Nephron progenitor cell (in vitro differentiated cells): ENCODE results near the gene SEZ6L.

Source experiments
- DNase-seq: peaks from one replicate; pipeline ENCODE4 v3.0.0; 2021
- H3K27ac Mint-ChIP-seq: 2 replicates; pipeline ENCODE4 v1.8.0; 2021; ENCODE audit warnings: mild to moderate bottlenecking, moderate library complexity, mixed read lengths
- H3K27me3 Mint-ChIP-seq: 2 replicates; pipeline ENCODE4 v1.8.0; 2021; ENCODE audit warnings: mild to moderate bottlenecking, low read depth, mixed read lengths; ENCODE audit not compliant: poor library complexity
- H3K36me3 Mint-ChIP-seq: 2 replicates; pipeline ENCODE4 v1.8.0; 2021; ENCODE audit warnings: low read depth, mixed read lengths
- H3K4me1 Mint-ChIP-seq: 2 replicates; pipeline ENCODE4 v1.8.0; 2021; ENCODE audit warnings: mixed read lengths
- H3K4me3 Mint-ChIP-seq: 2 replicates; pipeline ENCODE4 v1.8.0; 2021; ENCODE audit warnings: mild to moderate bottlenecking, moderate library complexity, mixed read lengths
- H3K9me3 Mint-ChIP-seq: 2 replicates; pipeline ENCODE4 v1.8.0; 2021; ENCODE audit warnings: mild to moderate bottlenecking, moderate library complexity, mixed read lengths
- TF ChIP-seq, protein P1 (sequence below): fragments of 200-600 bp; sonication (generic); IDR thresholded peaks from 2 replicates; pipeline ENCODE4 v1.5.0; 2021; ENCODE audit warnings: antibody characterized with exemption

SEZ6L gene

DNA sequence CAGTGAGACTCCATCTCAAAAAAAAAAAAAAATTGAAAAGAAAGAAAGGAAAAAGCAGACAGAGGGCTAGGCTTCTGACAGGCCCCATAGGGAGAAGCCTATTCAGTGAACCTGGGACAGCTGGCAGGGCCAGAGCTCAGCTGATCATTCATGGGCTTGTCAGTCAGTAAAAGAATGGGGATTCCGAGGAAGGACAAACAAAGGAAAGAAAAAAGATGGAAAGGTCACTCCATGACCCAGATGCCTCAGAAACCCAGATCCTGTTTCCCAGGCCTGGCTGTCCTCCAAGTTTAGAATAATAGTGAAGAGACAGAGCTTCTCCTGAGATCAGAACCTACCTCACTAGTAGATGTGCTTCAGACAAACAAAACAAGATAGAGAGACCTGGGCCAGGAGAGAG, 225.5 kb downstream of the SEZ6L start:
- TF ChIP-seq, protein P1, sequence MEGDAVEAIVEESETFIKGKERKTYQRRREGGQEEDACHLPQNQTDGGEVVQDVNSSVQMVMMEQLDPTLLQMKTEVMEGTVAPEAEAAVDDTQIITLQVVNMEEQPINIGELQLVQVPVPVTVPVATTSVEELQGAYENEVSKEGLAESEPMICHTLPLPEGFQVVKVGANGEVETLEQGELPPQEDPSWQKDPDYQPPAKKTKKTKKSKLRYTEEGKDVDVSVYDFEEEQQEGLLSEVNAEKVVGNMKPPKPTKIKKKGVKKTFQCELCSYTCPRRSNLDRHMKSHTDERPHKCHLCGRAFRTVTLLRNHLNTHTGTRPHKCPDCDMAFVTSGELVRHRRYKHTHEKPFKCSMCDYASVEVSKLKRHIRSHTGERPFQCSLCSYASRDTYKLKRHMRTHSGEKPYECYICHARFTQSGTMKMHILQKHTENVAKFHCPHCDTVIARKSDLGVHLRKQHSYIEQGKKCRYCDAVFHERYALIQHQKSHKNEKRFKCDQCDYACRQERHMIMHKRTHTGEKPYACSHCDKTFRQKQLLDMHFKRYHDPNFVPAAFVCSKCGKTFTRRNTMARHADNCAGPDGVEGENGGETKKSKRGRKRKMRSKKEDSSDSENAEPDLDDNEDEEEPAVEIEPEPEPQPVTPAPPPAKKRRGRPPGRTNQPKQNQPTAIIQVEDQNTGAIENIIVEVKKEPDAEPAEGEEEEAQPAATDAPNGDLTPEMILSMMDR = no peak
- DNase-seq = no peak
- Mint-ChIP-seq H3K4me1 (peaks cover 26% of the 10 kb centered on the region), H3K27ac (peak overlapping the region; percentile 26), H3K27me3 (peaks cover 26% of the 10 kb centered on the region), H3K9me3 (no peaks in the 10 kb centered on the region), H3K36me3 (no peaks in the 10 kb centered on the region), H3K4me3 (no peak overlapping the region)

GRCh38 chr22:26395926-26396325, 226.7 kb downstream of the SEZ6L start:
- Mint-ChIP-seq H3K36me3 (no peaks in the 10 kb centered on the region), H3K4me3 (no peak overlapping the region), H3K9me3 (no peaks in the 10 kb centered on the region), H3K27ac (no peak overlapping the region), H3K27me3 (peaks cover 26% of the 10 kb centered on the region), H3K4me1 (peaks cover 20% of the 10 kb centered on the region)
- TF ChIP-seq, protein P1 = no peak
- DNase-seq = no peak

DNA sequence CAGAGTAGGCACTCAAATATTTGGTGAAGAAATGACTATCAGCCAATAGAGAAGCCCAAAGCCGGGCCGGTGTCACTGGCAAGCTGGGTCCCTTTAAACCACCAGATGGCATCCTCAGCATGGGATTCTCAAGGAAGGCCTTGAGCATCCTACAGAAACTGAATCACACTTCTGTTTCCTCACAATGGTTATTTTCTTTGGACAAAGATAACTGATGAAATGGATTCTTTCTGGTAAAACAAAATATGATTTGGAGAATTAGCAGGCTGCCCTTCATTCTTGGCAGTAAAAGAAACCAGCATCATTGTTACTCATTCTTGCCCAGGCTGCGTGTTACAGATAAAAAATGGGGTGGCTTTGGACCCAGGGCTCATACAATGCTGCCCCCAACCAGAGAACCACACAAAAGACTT, 229.5 kb downstream of the SEZ6L start:
- H3K4me3 Mint-ChIP-seq = no peak overlapping the region
- DNase-seq = peak; percentile 40
- no peaks in the 10 kb centered on the region for H3K9me3 Mint-ChIP-seq
- no peaks in the 10 kb centered on the region for H3K36me3 Mint-ChIP-seq
- no peak overlapping the region for H3K27ac Mint-ChIP-seq
- peaks cover 12% of the 10 kb centered on the region for H3K4me1 Mint-ChIP-seq
- peaks cover 28% of the 10 kb centered on the region for H3K27me3 Mint-ChIP-seq
- TF ChIP-seq, protein P1 = peak; percentile 53

DNA sequence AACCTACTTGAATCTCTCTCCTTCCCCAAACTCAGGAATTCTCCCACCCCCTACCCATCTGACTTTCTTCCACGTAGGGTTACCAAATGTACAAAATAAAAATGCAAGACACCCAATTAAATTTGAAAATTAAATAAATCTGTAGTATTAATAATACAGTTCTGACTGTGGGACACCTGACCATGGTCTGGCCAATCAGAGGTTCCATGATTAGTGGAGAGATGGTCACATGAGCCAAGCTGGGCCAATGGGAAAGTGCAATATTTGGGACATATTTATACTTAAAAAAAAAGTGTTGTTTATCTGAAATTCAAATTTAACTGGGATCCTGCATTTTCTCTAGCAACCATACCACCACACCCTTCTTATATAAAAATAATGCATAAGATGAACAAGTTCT, 230.0 kb downstream of the SEZ6L start:
- no peak for DNase-seq
- H3K4me3 Mint-ChIP-seq = no peak overlapping the region
- H3K4me1 Mint-ChIP-seq = peaks cover 12% of the 10 kb centered on the region
- H3K36me3 Mint-ChIP-seq = no peaks in the 10 kb centered on the region
- H3K9me3 Mint-ChIP-seq = no peaks in the 10 kb centered on the region
- no peak overlapping the region for H3K27ac Mint-ChIP-seq
- H3K27me3 Mint-ChIP-seq = peaks cover 28% of the 10 kb centered on the region
- TF ChIP-seq, protein P1 = no peak

DNA sequence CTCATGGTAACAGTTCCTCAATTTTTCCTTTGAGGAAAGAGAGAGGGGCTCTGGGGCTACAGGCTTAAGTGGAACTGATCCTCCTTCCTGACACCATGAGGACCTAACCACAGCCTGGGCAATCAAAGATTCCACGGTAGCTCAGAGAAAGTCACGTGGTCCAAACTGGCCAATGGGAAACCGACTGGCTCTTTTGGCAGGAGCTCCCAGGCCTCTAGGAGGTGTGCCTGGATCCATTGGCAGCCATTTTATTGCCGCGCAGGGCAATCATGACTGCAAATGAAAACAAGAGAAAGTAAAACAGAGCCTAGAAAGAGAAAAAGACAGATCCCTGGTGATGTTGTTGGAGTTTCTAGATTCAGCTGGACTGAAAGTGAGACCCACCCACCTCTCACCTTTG, 232.5 kb downstream of the SEZ6L start:
- no peaks in the 10 kb centered on the region for H3K9me3 Mint-ChIP-seq
- peaks cover 10% of the 10 kb centered on the region for H3K4me1 Mint-ChIP-seq
- no peak overlapping the region for H3K27ac Mint-ChIP-seq
- peaks cover 18% of the 10 kb centered on the region for H3K27me3 Mint-ChIP-seq
- TF ChIP-seq, protein P1 = no peak
- DNase-seq = no peak
- H3K36me3 Mint-ChIP-seq = no peaks in the 10 kb centered on the region
- no peak overlapping the region for H3K4me3 Mint-ChIP-seq

- no peaks in the 10 kb centered on the region for H3K9me3 Mint-ChIP-seq
- no peak overlapping the region for H3K27ac Mint-ChIP-seq
- H3K4me1 Mint-ChIP-seq = peaks cover 10% of the 10 kb centered on the region
- TF ChIP-seq, protein P1 = no peak
- peaks cover 24% of the 10 kb centered on the region for H3K27me3 Mint-ChIP-seq
- no peak overlapping the region for H3K4me3 Mint-ChIP-seq
- no peak for DNase-seq
- no peaks in the 10 kb centered on the region for H3K36me3 Mint-ChIP-seq
Observed at GRCh38 chr22:26404851-26405421, 235.7 kb downstream of the SEZ6L start.
